ENCODE results near the gene KRTAP10-4.
"Not testable (repeated sequence)": the region's sequence is repeated elsewhere in the genome, so short reads cannot be mapped to it uniquely, and the experiment has no call there.

KRTAP10-4 gene

GRCh38 chr21:44581158-44581557 lies 7.6 kb downstream of the KRTAP10-4 start:
- DNase-seq, result no peak

GRCh38 chr21:44582055-44582454 lies 8.5 kb downstream of the KRTAP10-4 start:
- DNase-seq, result peak; percentile 14 to 32

- DNase-seq, result no peak
Observed at GRCh38 chr21:44583089-44583799, 9.7 kb downstream of the KRTAP10-4 start.

GRCh38 chr21:44583800-44584147 lies 10.2 kb downstream of the KRTAP10-4 start:
- DNase-seq, result no peak

GRCh38 chr21:44585892-44586291 lies 12.4 kb downstream of the KRTAP10-4 start:
- no peak for DNase-seq

- no peak for DNase-seq
Observed at GRCh38 chr21:44589094-44589493, 15.6 kb downstream of the KRTAP10-4 start.

- no peak for DNase-seq
Observed at GRCh38 chr21:44589586-44590305, 16.2 kb downstream of the KRTAP10-4 start.

- DNase-seq, result no peak
Observed at GRCh38 chr21:44590311-44590721, 16.8 kb downstream of the KRTAP10-4 start.

GRCh38 chr21:44590897-44591800 lies 17.6 kb downstream of the KRTAP10-4 start:
- DNase-seq, result not testable (repeated sequence)

- DNase-seq, result not testable (repeated sequence)
Observed at GRCh38 chr21:44591801-44592130, 18.2 kb downstream of the KRTAP10-4 start.

- no peak for DNase-seq
Observed at GRCh38 chr21:44592446-44593311, 19.1 kb downstream of the KRTAP10-4 start, which contains the start of gene KRTAP10-6. Gene KRTAP10-6 (minus strand): TSS chr21:44592505. CDS start chr21:44592484, 21 bp downstream.

- DNase-seq, result no peak
Observed at GRCh38 chr21:44593598-44594405, 20.3 kb downstream of the KRTAP10-4 start.

GRCh38 chr21:44594406-44594916 lies 20.9 kb downstream of the KRTAP10-4 start:
- DNase-seq, result no peak

GRCh38 chr21:44595524-44595923 lies 22.0 kb downstream of the KRTAP10-4 start:
- DNase-seq, result no peak

GRCh38 chr21:44596068-44596725 lies 22.7 kb downstream of the KRTAP10-4 start:
- no peak for DNase-seq

- DNase-seq, result no peak
Observed at GRCh38 chr21:44598061-44598460, 24.5 kb downstream of the KRTAP10-4 start.

- no peak for DNase-seq
Observed at GRCh38 chr21:44599264-44600029, 25.9 kb downstream of the KRTAP10-4 start.

- not testable (repeated sequence) for DNase-seq
Observed at GRCh38 chr21:44600118-44600978, 26.8 kb downstream of the KRTAP10-4 start, which contains the start of gene KRTAP10-7. Gene KRTAP10-7 (plus strand): TSS chr21:44600597. CDS start chr21:44600622, 25 bp downstream.

GRCh38 chr21:44601091-44601490 lies 27.6 kb downstream of the KRTAP10-4 start:
- DNase-seq, result not testable (repeated sequence)
